ENCODE data around the gene PFKFB4. TPM values are rescaled to one million over a fixed set of nuclear protein-coding genes. Genes with fewer than 3 reads are reported as not detected.

Gene PFKFB4
- total RNA-seq, 4 donors from 2014 or later = 14.0 to 131 (median 74.5) TPM

- no peaks in the 10 kb centered on the region for H3K27me3 ChIP-seq
- no peaks in the 10 kb centered on the region for H3K4me1 ChIP-seq
- H3K4me3 ChIP-seq = no peak overlapping the region
- TF ChIP-seq CTCF (IDR thresholded peaks at IDR 0.05) (no peak), POLR2A (IDR thresholded peaks at IDR 0.05) (no peak)
- no peak for DNase-seq
- H3K27ac ChIP-seq = no peak overlapping the region
- H3K36me3 ChIP-seq = no peaks in the 10 kb centered on the region
- H3K9me3 ChIP-seq = no peaks in the 10 kb centered on the region
Observed at GRCh38 chr3:48566401-48566760, 9.8 kb upstream of the PFKFB4 start.

GRCh38 chr3:48565591-48566400 lies 9.2 kb upstream of the PFKFB4 start:
- Histone ChIP-seq H3K27me3 (no peaks in the 10 kb centered on the region), H3K4me1 (peaks cover 0 to 4% (median 2%) of the 10 kb centered on the region in 4 donors), H3K4me3 (no peak overlapping the region), H3K36me3 (no peaks in the 10 kb centered on the region), H3K9me3 (no peaks in the 10 kb centered on the region), H3K27ac (no peak overlapping the region)
- DNase-seq = no peak
- TF ChIP-seq POLR2A (IDR thresholded peaks at IDR 0.05) (no peak), CTCF (IDR thresholded peaks at IDR 0.05) (no peak)

GRCh38 chr3:48565186-48565585 lies 8.6 kb upstream of the PFKFB4 start:
- no peak overlapping the region for H3K4me3 ChIP-seq
- no peak for DNase-seq
- H3K9me3 ChIP-seq = no peaks in the 10 kb centered on the region
- no peak overlapping the region for H3K27ac ChIP-seq
- H3K36me3 ChIP-seq = no peaks in the 10 kb centered on the region
- no peak for TF ChIP-seq POLR2A (IDR thresholded peaks at IDR 0.05)
- no peak for TF ChIP-seq CTCF (IDR thresholded peaks at IDR 0.05)
- peaks cover 0 to 10% (median 2%) of the 10 kb centered on the region in 4 donors for H3K4me1 ChIP-seq
- H3K27me3 ChIP-seq = no peaks in the 10 kb centered on the region

GRCh38 chr3:48564667-48565066 lies 8.1 kb upstream of the PFKFB4 start:
- H3K9me3 ChIP-seq = no peaks in the 10 kb centered on the region
- no peak overlapping the region for H3K4me3 ChIP-seq
- H3K27me3 ChIP-seq = no peaks in the 10 kb centered on the region
- H3K36me3 ChIP-seq = no peaks in the 10 kb centered on the region
- peaks cover 0 to 14% (median 2%) of the 10 kb centered on the region in 4 donors for H3K4me1 ChIP-seq
- DNase-seq = no peak
- H3K27ac ChIP-seq = no peak overlapping the region
- TF ChIP-seq CTCF (IDR thresholded peaks at IDR 0.05) (no peak), POLR2A (IDR thresholded peaks at IDR 0.05) (no peak)

- Histone ChIP-seq H3K36me3 (no peaks in the 10 kb centered on the region), H3K9me3 (no peaks in the 10 kb centered on the region), H3K27ac (no peak overlapping the region), H3K4me3 (no peak overlapping the region), H3K27me3 (no peaks in the 10 kb centered on the region), H3K4me1 (peaks cover 0 to 14% (median 2%) of the 10 kb centered on the region in 4 donors)
- TF ChIP-seq POLR2A (IDR thresholded peaks at IDR 0.05) = no peak
- no peak for TF ChIP-seq CTCF (IDR thresholded peaks at IDR 0.05)
- DNase-seq = no peak
Observed at GRCh38 chr3:48564022-48564421, 7.4 kb upstream of the PFKFB4 start.
